Liver (tissue), 9 donors: ENCODE results near the gene FAM171A1. TPM values are rescaled to one million over a fixed set of nuclear protein-coding genes. Genes with fewer than 3 reads are reported as not detected.

Experiments
- DNase-seq: peaks from one replicate; pipeline ENCODE4 v3.0.0-alpha.2; 2017; ENCODE audit warnings: low spot score
- H3K27ac ChIP-seq, 2 donors: one replicate each; pipeline ENCODE4 v1.7.0; 2013; ENCODE audit warnings: inconsistent platforms in 2 of 2, low read length in 2 of 2, control low read depth in 1 of 2, low read depth in 1 of 2, mild to moderate bottlenecking in 1 of 2
- H3K27me3 ChIP-seq, 4 donors: one replicate each; pipeline versions ENCODE4 v1.6.1 to v1.7.0; 2013; ENCODE audit warnings: low read length in 3 of 4, inconsistent platforms in 1 of 4, mild to moderate bottlenecking in 1 of 4, moderate library complexity in 1 of 4; ENCODE audit not compliant: control insufficient read depth in 4 of 4, insufficient read depth in 4 of 4
- H3K36me3 ChIP-seq, 4 donors: one replicate each; pipeline versions ENCODE4 v1.6.1 to v1.7.0; 2013; ENCODE audit warnings: low read length in 3 of 4, mild to moderate bottlenecking in 3 of 4, low read depth in 1 of 4, moderate library complexity in 1 of 4; ENCODE audit not compliant: control insufficient read depth in 4 of 4, insufficient read depth in 3 of 4
- H3K4me1 ChIP-seq, 4 donors: one replicate each; pipeline versions ENCODE4 v1.6.1 to v1.7.0; 2013; ENCODE audit warnings: low read length in 3 of 4, mild to moderate bottlenecking in 3 of 4, moderate library complexity in 1 of 4; ENCODE audit not compliant: control insufficient read depth in 4 of 4, insufficient read depth in 4 of 4
- H3K4me3 ChIP-seq, 3 donors: one replicate each; pipeline versions ENCODE4 v1.6.1 to v1.7.0; 2013; ENCODE audit warnings: low read length in 3 of 3, control low read depth in 1 of 3, low read depth in 1 of 3, mild to moderate bottlenecking in 1 of 3
- H3K9ac ChIP-seq, 2 donors: one replicate each; pipeline ENCODE4 v1.7.0; 2013; ENCODE audit warnings: low read length in 2 of 2, mild to moderate bottlenecking in 2 of 2, moderate library complexity in 2 of 2, control low read depth in 1 of 2, low read depth in 1 of 2
- H3K9me3 ChIP-seq, 4 donors: one replicate each; pipeline versions ENCODE4 v1.6.1 to v1.7.0; 2013; ENCODE audit warnings: low read length in 3 of 4; ENCODE audit not compliant: control insufficient read depth in 4 of 4
- EGR1 ChIP-seq, 2 donors: IDR thresholded peaks; 2 replicates each; pipeline ENCODE4 v1.6.1; 2016 to 2018; ENCODE audit warnings: antibody characterized with exemption in 2 of 2, low read depth in 2 of 2
- FOXA1 ChIP-seq: IDR thresholded peaks from 2 replicates; pipeline ENCODE4 v1.6.1; 2016; ENCODE audit warnings: antibody characterized with exemption
- FOXA2 ChIP-seq: IDR thresholded peaks from 2 replicates; pipeline ENCODE4 v1.6.1; 2016; ENCODE audit warnings: antibody characterized with exemption
- GABPA ChIP-seq, 2 donors: IDR thresholded peaks in 1 of 2; conservative IDR thresholded peaks in 1 of 2; 2 replicates each; pipeline ENCODE4 v1.6.1; 2016; ENCODE audit warnings: antibody characterized with exemption in 2 of 2, mild to moderate bottlenecking in 1 of 2, moderate library complexity in 1 of 2
- HNF4A ChIP-seq, 2 donors: conservative IDR thresholded peaks; 2 replicates each; pipeline ENCODE4 v1.6.1; 2016; ENCODE audit warnings: antibody characterized with exemption in 2 of 2, mild to moderate bottlenecking in 2 of 2
- HNF4G ChIP-seq: IDR thresholded peaks from 2 replicates; pipeline ENCODE4 v1.6.1; 2016; ENCODE audit warnings: antibody characterized with exemption
- JUND ChIP-seq, 2 donors: IDR thresholded peaks; 2 replicates each; pipeline ENCODE4 v1.6.1; 2016; ENCODE audit warnings: antibody characterized with exemption in 2 of 2
- NR2F2 ChIP-seq: IDR thresholded peaks from 2 replicates; pipeline ENCODE4 v1.6.1; 2016; ENCODE audit warnings: antibody characterized with exemption
- RAD21 ChIP-seq, 2 donors: IDR thresholded peaks; 2 replicates each; pipeline ENCODE4 v1.6.1; 2016; ENCODE audit warnings: antibody characterized with exemption in 2 of 2, mild to moderate bottlenecking in 2 of 2
- RXRA ChIP-seq, 2 donors: IDR thresholded peaks; 2 replicates each; pipeline ENCODE4 v1.6.1; 2017 to 2018; ENCODE audit warnings: antibody characterized with exemption in 2 of 2, mild to moderate bottlenecking in 1 of 2
- TAF1 ChIP-seq: conservative IDR thresholded peaks from 2 replicates; pipeline ENCODE4 v1.6.1; 2016; ENCODE audit warnings: antibody characterized with exemption, mild to moderate bottlenecking
- YY1 ChIP-seq: IDR thresholded peaks from 2 replicates; pipeline ENCODE4 v1.6.1; 2016; ENCODE audit warnings: antibody characterized with exemption, mild to moderate bottlenecking
- WGBS: extraction: QIAGEN DNeasy Blood & Tissue Kit; methylation state at CpG from one replicate; pipeline ENCODE4 v1.1.7; 2013; 5-methylcytosine and 5-hydroxymethylcytosine counted together
- polyA plus RNA-seq, 2 donors: library from polyadenylated mRNA; stranded (reverse) in 1 of 2; unstranded in 1 of 2; fragments of 200-250 nt in 1 of 2; fragments of >200 nt in 1 of 2; fragmentation: Nextera tagmentation in 1 of 2; extraction: Ambion mirVana in 1 of 2; gene quantifications; one replicate each; pipeline versions ENCODE4 v1.2.1 to v1.2.3, GENCODE V29; 2013 to 2015
- total RNA-seq, 2 donors: library from RNA; depleted of rRNA; stranded (reverse); fragments of >200 nt; gene quantifications; one replicate each; pipeline ENCODE4 v1.2.3, GENCODE V29; 2014
- TF ChIP-seq, protein P1 (sequence below): fragments of 150-350 bp; IDR thresholded peaks from 2 replicates; pipeline ENCODE4 v1.5.1; 2017; ENCODE audit warnings: improper control_type of control experiment, low read depth, low read length; ENCODE audit not compliant: missing input control
- TF ChIP-seq, protein P2 (sequence below): IDR thresholded peaks from 2 replicates; pipeline ENCODE4 v1.6.1; 2016; ENCODE audit warnings: antibody characterized with exemption
- TF ChIP-seq, protein P3 (sequence below): IDR thresholded peaks from 2 replicates; pipeline ENCODE4 v1.6.1; 2016; ENCODE audit warnings: antibody characterized with exemption
- TF ChIP-seq, protein P4 (sequence below): IDR thresholded peaks from 2 replicates; pipeline ENCODE4 v1.6.1; 2016; ENCODE audit warnings: antibody characterized with exemption
- TF ChIP-seq, protein P5 (sequence below): IDR thresholded peaks from 2 replicates; pipeline ENCODE4 v1.6.1; 2016; ENCODE audit warnings: antibody characterized with exemption, mild to moderate bottlenecking
- donor health status: healthy.
- donor health status: healthy.
- donor health status: healthy.
- donor health status: healthy.
- donor health status: healthy.

FAM171A1 gene
- total and polyA plus RNA-seq, 4 donors, result 2.5 to 10.2 (median 7.7) TPM

DNA sequence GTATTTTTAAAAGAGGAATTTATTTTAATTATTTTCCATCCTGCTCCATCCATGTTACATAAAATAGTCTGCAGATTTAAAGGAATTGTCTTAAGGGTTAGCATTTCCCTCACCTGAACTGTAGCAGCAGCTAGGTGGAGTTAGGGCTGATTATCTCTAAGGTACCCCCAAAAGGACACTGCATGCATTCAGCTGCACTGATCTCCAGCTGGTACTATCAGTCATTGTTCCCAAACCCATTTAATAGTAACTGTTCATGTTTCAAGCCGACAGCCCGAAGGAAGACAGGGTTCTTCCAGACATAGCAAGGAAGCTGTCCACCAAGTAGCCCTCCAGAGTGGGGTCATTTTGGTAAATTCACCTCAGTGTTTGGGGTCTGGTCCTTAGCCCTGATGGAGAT, 48.7 kb downstream of the FAM171A1 start:
- WGBS, result 87% methylated on average over 2 of the region's 2 CpGs
- Histone ChIP-seq H3K27ac (no peak overlapping the region), H3K27me3 (no peaks in the 10 kb centered on the region), H3K36me3 (no peaks in the 10 kb centered on the region), H3K4me3 (no peak overlapping the region), H3K4me1 (peaks cover 0 to 11% (median 3%) of the 10 kb centered on the region in 4 donors), H3K9me3 (no peaks in the 10 kb centered on the region), H3K9ac (no peak overlapping the region)
- DNase-seq, result no peak
- TF ChIP-seq, protein P1, sequence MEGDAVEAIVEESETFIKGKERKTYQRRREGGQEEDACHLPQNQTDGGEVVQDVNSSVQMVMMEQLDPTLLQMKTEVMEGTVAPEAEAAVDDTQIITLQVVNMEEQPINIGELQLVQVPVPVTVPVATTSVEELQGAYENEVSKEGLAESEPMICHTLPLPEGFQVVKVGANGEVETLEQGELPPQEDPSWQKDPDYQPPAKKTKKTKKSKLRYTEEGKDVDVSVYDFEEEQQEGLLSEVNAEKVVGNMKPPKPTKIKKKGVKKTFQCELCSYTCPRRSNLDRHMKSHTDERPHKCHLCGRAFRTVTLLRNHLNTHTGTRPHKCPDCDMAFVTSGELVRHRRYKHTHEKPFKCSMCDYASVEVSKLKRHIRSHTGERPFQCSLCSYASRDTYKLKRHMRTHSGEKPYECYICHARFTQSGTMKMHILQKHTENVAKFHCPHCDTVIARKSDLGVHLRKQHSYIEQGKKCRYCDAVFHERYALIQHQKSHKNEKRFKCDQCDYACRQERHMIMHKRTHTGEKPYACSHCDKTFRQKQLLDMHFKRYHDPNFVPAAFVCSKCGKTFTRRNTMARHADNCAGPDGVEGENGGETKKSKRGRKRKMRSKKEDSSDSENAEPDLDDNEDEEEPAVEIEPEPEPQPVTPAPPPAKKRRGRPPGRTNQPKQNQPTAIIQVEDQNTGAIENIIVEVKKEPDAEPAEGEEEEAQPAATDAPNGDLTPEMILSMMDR, result no peak
- TF ChIP-seq, protein P2, sequence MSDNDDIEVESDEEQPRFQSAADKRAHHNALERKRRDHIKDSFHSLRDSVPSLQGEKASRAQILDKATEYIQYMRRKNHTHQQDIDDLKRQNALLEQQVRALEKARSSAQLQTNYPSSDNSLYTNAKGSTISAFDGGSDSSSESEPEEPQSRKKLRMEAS, result no peak
- TF ChIP-seq, protein P3, sequence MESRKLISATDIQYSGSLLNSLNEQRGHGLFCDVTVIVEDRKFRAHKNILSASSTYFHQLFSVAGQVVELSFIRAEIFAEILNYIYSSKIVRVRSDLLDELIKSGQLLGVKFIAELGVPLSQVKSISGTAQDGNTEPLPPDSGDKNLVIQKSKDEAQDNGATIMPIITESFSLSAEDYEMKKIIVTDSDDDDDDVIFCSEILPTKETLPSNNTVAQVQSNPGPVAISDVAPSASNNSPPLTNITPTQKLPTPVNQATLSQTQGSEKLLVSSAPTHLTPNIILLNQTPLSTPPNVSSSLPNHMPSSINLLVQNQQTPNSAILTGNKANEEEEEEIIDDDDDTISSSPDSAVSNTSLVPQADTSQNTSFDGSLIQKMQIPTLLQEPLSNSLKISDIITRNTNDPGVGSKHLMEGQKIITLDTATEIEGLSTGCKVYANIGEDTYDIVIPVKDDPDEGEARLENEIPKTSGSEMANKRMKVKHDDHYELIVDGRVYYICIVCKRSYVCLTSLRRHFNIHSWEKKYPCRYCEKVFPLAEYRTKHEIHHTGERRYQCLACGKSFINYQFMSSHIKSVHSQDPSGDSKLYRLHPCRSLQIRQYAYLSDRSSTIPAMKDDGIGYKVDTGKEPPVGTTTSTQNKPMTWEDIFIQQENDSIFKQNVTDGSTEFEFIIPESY, result no peak
- TF ChIP-seq EGR1 (IDR thresholded peaks at IDR 0.05; ENCODE audit: low read depth in 2 of 2) (no peak), JUND (IDR thresholded peaks at IDR 0.05) (no peak), HNF4A (conservative IDR thresholded peaks at IDR 0.05) (no peak), FOXA2 (no peak), RAD21 (IDR thresholded peaks at IDR 0.05) (no peak)

DNA sequence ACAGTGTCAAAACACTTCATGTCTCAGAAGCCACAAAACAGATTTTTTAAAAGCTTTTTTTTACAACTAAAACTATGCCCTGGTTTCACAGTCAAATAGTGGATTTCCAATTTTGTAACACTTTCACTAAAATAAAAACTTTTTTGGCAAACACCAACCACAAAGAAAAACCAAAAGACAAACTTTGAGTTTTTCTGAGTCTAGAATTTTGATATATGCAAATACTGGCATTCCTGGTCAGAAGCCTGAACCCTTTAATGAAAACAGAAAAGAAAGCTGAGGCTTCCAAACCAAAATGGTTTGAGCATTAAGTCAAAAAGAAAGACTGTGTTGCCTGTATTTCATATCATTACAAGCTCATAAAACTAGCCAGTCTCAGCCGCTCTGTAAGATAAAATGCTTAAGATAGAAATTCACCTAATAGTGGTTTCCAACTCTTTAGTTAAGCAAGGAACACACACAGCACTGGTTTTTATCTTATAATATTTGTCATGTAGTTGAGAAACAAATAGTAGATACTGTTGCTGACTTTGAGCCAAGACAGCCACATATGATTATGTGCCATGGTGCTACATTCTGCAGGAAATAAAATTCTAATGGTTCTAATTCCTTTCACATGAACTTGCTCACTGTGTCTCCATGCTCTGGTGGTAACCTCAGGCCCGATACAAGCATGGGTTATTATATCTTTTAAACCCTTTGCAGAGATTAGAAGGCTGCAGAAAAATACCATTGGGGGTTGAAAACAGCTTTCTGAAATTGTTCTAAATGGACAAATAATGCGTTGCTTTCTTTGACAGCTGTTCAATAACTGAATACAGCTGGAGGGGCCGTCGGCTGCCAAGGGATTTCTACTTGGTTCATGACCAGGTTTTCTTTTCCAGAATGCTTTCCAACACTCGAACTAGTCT, 49.4 kb downstream of the FAM171A1 start:
- Histone ChIP-seq H3K27ac (no peak overlapping the region), H3K4me1 (peaks cover 0 to 11% (median 3%) of the 10 kb centered on the region in 4 donors), H3K9ac (no peak overlapping the region), H3K4me3 (no peak overlapping the region), H3K36me3 (no peaks in the 10 kb centered on the region), H3K9me3 (no peaks in the 10 kb centered on the region), H3K27me3 (no peaks in the 10 kb centered on the region)
- no peak for DNase-seq
- 36% methylated on average over 6 of the region's 6 CpGs for WGBS
- TF ChIP-seq JUND (IDR thresholded peaks at IDR 0.05) (no peak), FOXA1 (no peak), HNF4A (conservative IDR thresholded peaks at IDR 0.05) (no peak), HNF4G (no peak), NR2F2 (no peak), FOXA2 (no peak), RXRA (IDR thresholded peaks at IDR 0.05) (no peak), GABPA (IDR thresholded peaks at IDR 0.05 in 1 of 2, conservative IDR thresholded peaks at IDR 0.05 in 1 of 2) (no peak), EGR1 (IDR thresholded peaks at IDR 0.05; ENCODE audit: low read depth in 2 of 2) (no peak), YY1 (no peak), TAF1 (no peak), RAD21 (IDR thresholded peaks at IDR 0.05) (no peak)
- TF ChIP-seq, protein P4, sequence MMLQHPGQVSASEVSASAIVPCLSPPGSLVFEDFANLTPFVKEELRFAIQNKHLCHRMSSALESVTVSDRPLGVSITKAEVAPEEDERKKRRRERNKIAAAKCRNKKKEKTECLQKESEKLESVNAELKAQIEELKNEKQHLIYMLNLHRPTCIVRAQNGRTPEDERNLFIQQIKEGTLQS, result no peak
- TF ChIP-seq, protein P5, sequence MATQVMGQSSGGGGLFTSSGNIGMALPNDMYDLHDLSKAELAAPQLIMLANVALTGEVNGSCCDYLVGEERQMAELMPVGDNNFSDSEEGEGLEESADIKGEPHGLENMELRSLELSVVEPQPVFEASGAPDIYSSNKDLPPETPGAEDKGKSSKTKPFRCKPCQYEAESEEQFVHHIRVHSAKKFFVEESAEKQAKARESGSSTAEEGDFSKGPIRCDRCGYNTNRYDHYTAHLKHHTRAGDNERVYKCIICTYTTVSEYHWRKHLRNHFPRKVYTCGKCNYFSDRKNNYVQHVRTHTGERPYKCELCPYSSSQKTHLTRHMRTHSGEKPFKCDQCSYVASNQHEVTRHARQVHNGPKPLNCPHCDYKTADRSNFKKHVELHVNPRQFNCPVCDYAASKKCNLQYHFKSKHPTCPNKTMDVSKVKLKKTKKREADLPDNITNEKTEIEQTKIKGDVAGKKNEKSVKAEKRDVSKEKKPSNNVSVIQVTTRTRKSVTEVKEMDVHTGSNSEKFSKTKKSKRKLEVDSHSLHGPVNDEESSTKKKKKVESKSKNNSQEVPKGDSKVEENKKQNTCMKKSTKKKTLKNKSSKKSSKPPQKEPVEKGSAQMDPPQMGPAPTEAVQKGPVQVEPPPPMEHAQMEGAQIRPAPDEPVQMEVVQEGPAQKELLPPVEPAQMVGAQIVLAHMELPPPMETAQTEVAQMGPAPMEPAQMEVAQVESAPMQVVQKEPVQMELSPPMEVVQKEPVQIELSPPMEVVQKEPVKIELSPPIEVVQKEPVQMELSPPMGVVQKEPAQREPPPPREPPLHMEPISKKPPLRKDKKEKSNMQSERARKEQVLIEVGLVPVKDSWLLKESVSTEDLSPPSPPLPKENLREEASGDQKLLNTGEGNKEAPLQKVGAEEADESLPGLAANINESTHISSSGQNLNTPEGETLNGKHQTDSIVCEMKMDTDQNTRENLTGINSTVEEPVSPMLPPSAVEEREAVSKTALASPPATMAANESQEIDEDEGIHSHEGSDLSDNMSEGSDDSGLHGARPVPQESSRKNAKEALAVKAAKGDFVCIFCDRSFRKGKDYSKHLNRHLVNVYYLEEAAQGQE, result no peak
- TF ChIP-seq, protein P1, result no peak
- TF ChIP-seq, protein P2, result no peak
- TF ChIP-seq, protein P3, result no peak
